NCI-H2107 (cell line): ENCODE data around the gene RBBP8.

Experiments
- DNase-seq: peaks from one replicate; lab custom pipeline; 2025; lab: John Stamatoyannopoulos, UW

The RBBP8 gene

GRCh38 chr18:22999212-22999611, 66.1 kb downstream of the RBBP8 start:
- no peak for DNase-seq

- DNase-seq, result no peak
Measured at GRCh38 chr18:22999647-23000046, 66.5 kb downstream of the RBBP8 start.

- no peak for DNase-seq
Measured at GRCh38 chr18:23003289-23003688, 70.2 kb downstream of the RBBP8 start.

GRCh38 chr18:23012249-23012648, 79.1 kb downstream of the RBBP8 start:
- no peak for DNase-seq

GRCh38 chr18:23020555-23021294, 87.6 kb downstream of the RBBP8 start:
- DNase-seq, result no peak

- DNase-seq, result no peak
Measured at GRCh38 chr18:23021623-23022022, 88.5 kb downstream of the RBBP8 start.

- DNase-seq, result no peak
Measured at GRCh38 chr18:23032030-23032582, 99.0 kb downstream of the RBBP8 start.

- no peak for DNase-seq
Measured at GRCh38 chr18:23033056-23033455, 99.9 kb downstream of the RBBP8 start.

GRCh38 chr18:23036660-23037201, 103.6 kb downstream of the RBBP8 start:
- DNase-seq, result no peak

GRCh38 chr18:23037646-23038045, 104.5 kb downstream of the RBBP8 start:
- DNase-seq, result no peak

- no peak for DNase-seq
Measured at GRCh38 chr18:23038712-23039111, 105.6 kb downstream of the RBBP8 start.

GRCh38 chr18:23042133-23042532, 109.0 kb downstream of the RBBP8 start:
- DNase-seq, result no peak

- no peak for DNase-seq
Measured at GRCh38 chr18:23043803-23044376, 110.8 kb downstream of the RBBP8 start.

GRCh38 chr18:23049698-23050373, 116.7 kb downstream of the RBBP8 start:
- DNase-seq, result no peak

GRCh38 chr18:23053776-23054457, 120.8 kb downstream of the RBBP8 start:
- DNase-seq, result no peak

GRCh38 chr18:23054553-23054952, 121.4 kb downstream of the RBBP8 start:
- no peak for DNase-seq

- DNase-seq, result no peak
Measured at GRCh38 chr18:23056315-23056714, 123.2 kb downstream of the RBBP8 start.

GRCh38 chr18:23057096-23057495, 124.0 kb downstream of the RBBP8 start:
- no peak for DNase-seq

- DNase-seq, result no peak
Measured at GRCh38 chr18:23058746-23059415, 125.8 kb downstream of the RBBP8 start.

GRCh38 chr18:23059541-23060465, 126.7 kb downstream of the RBBP8 start:
- no peak for DNase-seq
